K562 (cell line): Measurements from ENCODE around the gene NKX6-2. TPM values are rescaled to one million over a fixed set of nuclear protein-coding genes. Genes with fewer than 3 reads are reported as not detected.

Experiments
- ATAC-seq: fragments of 200-7000 bp; cut with Tn5 transposase; 3 replicates; pipeline ENCODE4 v1.9.1; 2020; ENCODE audit warnings: moderate library complexity
- BruUV-seq: library from RNA; stranded (reverse); fragments of 400-500 nt; replicated peaks from 2 replicates; lab custom pipeline; 2021; lab: Mats Ljungman, UMichigan
- CTCF ChIA-PET: fragments of 300-600 bp; formaldehyde crosslinking; extraction: SDS; loops from one replicate; lab custom pipeline; 2021; ENCODE audit warnings: low intra/inter-chr PET ratio; lab: Yijun Ruan, JAX
- POLR2A ChIA-PET: fragments of 300-600, 350-650 bp; sonication (Branson Sonifier 250); formaldehyde crosslinking; extraction: SDS; loops from one replicate; lab custom pipeline; 2021; ENCODE audit warnings: antibody characterized with exemption, inconsistent platforms; lab: Yijun Ruan, JAX
- DNase-seq, 4 experiments: peaks; one replicate each; pipeline versions ENCODE4 v3.0.0 to v3.0.0-alpha.2; 2011 to 2018; ENCODE audit warnings: low spot score in 3 of 4, mixed read lengths in 3 of 4; ENCODE audit errors: extremely low read depth in 1 of 4
- FAIRE-seq: peaks from 2 replicates; lab custom pipeline; 2011; peaks lifted over from hg19 to GRCh38; lab: Jason Lieb, UNC
- H2AFZ ChIP-seq: 2 replicates; pipeline ENCODE4 v1.6.0; 2011; ENCODE audit warnings: low read depth, low read length, control low read depth, inconsistent platforms
- H3K27ac ChIP-seq: fragments of 200-600 bp; 3 replicates; pipeline ENCODE4 v1.8.0; 2011; ENCODE audit warnings: low read depth, mild to moderate bottlenecking, control low read depth, inconsistent platforms, low read length, moderate library complexity, mixed read lengths; ENCODE audit errors: extremely low read depth
- H3K27me3 ChIP-seq, 2 experiments: fragments of 300-600 bp in 1 of 2; 2 replicates in 1 of 2; 3 replicates in 1 of 2; pipeline versions ENCODE4 v1.6.0 to v1.8.0; 2011; ENCODE audit warnings: inconsistent platforms in 2 of 2, low read length in 2 of 2, mild to moderate bottlenecking in 1 of 2, mixed read lengths in 1 of 2, moderate library complexity in 1 of 2; ENCODE audit not compliant: control insufficient read depth in 2 of 2, insufficient read depth in 2 of 2
- H3K36me3 ChIP-seq: fragments of 300-600 bp; 3 replicates; pipeline ENCODE4 v1.8.0; 2011; ENCODE audit warnings: mild to moderate bottlenecking, low read length, inconsistent platforms; ENCODE audit not compliant: control insufficient read depth, insufficient read depth
- H3K4me1 ChIP-seq, 2 experiments: fragments of 200-600 bp in 1 of 2; replicated peaks in 1 of 2; 2 replicates in 1 of 2; 3 replicates in 1 of 2; pipeline versions ENCODE4 v1.5.1 to v1.8.0; 2011; ENCODE audit warnings: inconsistent platforms in 2 of 2, low read length in 2 of 2, mild to moderate bottlenecking in 1 of 2, mixed read lengths in 1 of 2, moderate library complexity in 1 of 2; ENCODE audit not compliant: control insufficient read depth in 2 of 2, insufficient read depth in 2 of 2
- H3K4me2 ChIP-seq: 2 replicates; pipeline ENCODE4 v1.6.1; 2011; ENCODE audit warnings: low read length, control low read depth, inconsistent platforms, mixed read lengths; ENCODE audit not compliant: insufficient read depth
- H3K4me3 ChIP-seq: fragments of 200-600 bp; sonication (generic), shearing (Covaris generic); 2 replicates; pipeline ENCODE4 v1.5.1; 2016; ENCODE audit warnings: control low read depth, inconsistent platforms
- H3K79me2 ChIP-seq: fragments of 200-600 bp; 3 replicates; pipeline ENCODE4 v1.8.0; 2011; ENCODE audit warnings: low read length, inconsistent platforms; ENCODE audit not compliant: control insufficient read depth, insufficient read depth
- H3K9ac ChIP-seq, 2 experiments: 2 replicates each; pipeline versions ENCODE4 v1.6.0 to v1.6.1; 2011; ENCODE audit warnings: low read depth in 2 of 2, low read length in 2 of 2, control low read depth in 1 of 2, inconsistent platforms in 1 of 2, mild to moderate bottlenecking in 1 of 2, mixed read lengths in 1 of 2; ENCODE audit not compliant: insufficient read depth in 1 of 2
- H3K9me1 ChIP-seq: one replicate; pipeline ENCODE4 v1.6.0; 2011; ENCODE audit warnings: inconsistent platforms, mild to moderate bottlenecking, low read length, moderate library complexity; ENCODE audit not compliant: control insufficient read depth, insufficient read depth
- H3K9me3 ChIP-seq: replicated peaks from 2 replicates; pipeline ENCODE4 v1.5.1; 2011; ENCODE audit warnings: low read depth, low read length, inconsistent platforms; ENCODE audit not compliant: control insufficient read depth, insufficient read depth
- H4K20me1 ChIP-seq: replicated peaks from 2 replicates; pipeline ENCODE4 v1.6.1; 2011; ENCODE audit warnings: low read length, inconsistent platforms, mixed read lengths; ENCODE audit not compliant: control insufficient read depth, insufficient read depth
- ARNT ChIP-seq, 2 experiments: fragments of 450-650 bp; IDR thresholded peaks; 2 replicates each; pipeline ENCODE4 v1.6.1; 2016; ENCODE audit warnings: mild to moderate bottlenecking in 1 of 2
- DNMT1 ChIP-seq: fragments of 450-650 bp; IDR thresholded peaks from 2 replicates; pipeline ENCODE4 v1.6.1; 2016; ENCODE audit warnings: antibody characterized with exemption, mild to moderate bottlenecking
- HMBOX1 ChIP-seq: sonication (generic); IDR thresholded peaks from 2 replicates; pipeline ENCODE4 v1.6.1; 2016
- HNRNPH1 ChIP-seq: fragments of 200-400 bp; formaldehyde crosslinking; optimal IDR thresholded peaks from 2 replicates; pipeline ENCODE3; 2017; ENCODE audit warnings: low read depth, mild to moderate bottlenecking, low read length, moderate library complexity
- KAT7 ChIP-seq: sonication (generic); formaldehyde crosslinking; IDR thresholded peaks from 2 replicates; pipeline ENCODE4 v1.8.0; 2022; ENCODE audit warnings: missing genetic modification reagents, mild to moderate bottlenecking, borderline replicate concordance
- KDM5B ChIP-seq: fragments of 200-600 bp; sonication (generic); IDR thresholded peaks from 2 replicates; pipeline ENCODE4 v1.6.1; 2012; ENCODE audit warnings: low read depth, mild to moderate bottlenecking, moderate library complexity, low read length, control low read depth, inconsistent platforms; ENCODE audit not compliant: insufficient replicate concordance
- MAFG ChIP-seq: fragments of 450-650 bp; conservative IDR thresholded peaks from 2 replicates; pipeline ENCODE4 v1.6.1; 2016; ENCODE audit warnings: missing genetic modification characterization, missing compliant biosample characterization
- MTA1 ChIP-seq: fragments of 450-650 bp; IDR thresholded peaks from 2 replicates; pipeline ENCODE4 v1.6.1; 2017; ENCODE audit warnings: borderline replicate concordance
- REST ChIP-seq, 2 experiments: fragments of 450-650 bp; formaldehyde crosslinking in 1 of 2; IDR thresholded peaks; 2 replicates each; pipeline versions ENCODE4 v1.4.0 to v1.6.1; 2014 to 2020; ENCODE audit warnings: mild to moderate bottlenecking in 2 of 2, borderline replicate concordance in 1 of 2, low read depth in 1 of 2
- ZBTB12 ChIP-seq: fragments of 250-450 bp; sonication (Bioruptor Pico); IDR thresholded peaks from 2 replicates; pipeline ENCODE4 v1.4.0; 2020
- ZNF644 ChIP-seq: fragments of 200-800 bp; sonication (Bioruptor generic); IDR thresholded peaks from 2 replicates; pipeline ENCODE4 v1.6.1; 2016; ENCODE audit warnings: low read depth, missing genetic modification characterization, missing compliant biosample characterization
- WGBS: fragments of 100-300 bp; shearing (Covaris generic); methylation state at CpG from one replicate; pipeline ENCODE4 v1.1.6; 2016; ENCODE audit warnings: low coverage, mixed read lengths; ENCODE audit not compliant: insufficient coverage; ENCODE audit errors: missing lambda C conversion rate; 5-methylcytosine and 5-hydroxymethylcytosine counted together
- in situ Hi-C: fragments of 300-500 bp; cut with MboI; formaldehyde crosslinking; loops from 4 replicates; pipeline ENCODE4 v1.15.0; 2018; ENCODE audit warnings: inconsistent platforms, mixed read lengths
- intact Hi-C: fragments of 100-400 bp; cut with micrococcal nuclease; formaldehyde crosslinking; loops from 2 replicates; pipeline ENCODE4 v1.14.2; 2022
- polyA plus RNA-seq, 8 experiments: library from polyadenylated mRNA; depleted of rRNA in 4 of 8; stranded (reverse) in 5 of 8; unstranded in 3 of 8; fragments of >200 nt; fragmentation: Nextera tagmentation in 2 of 8; fragmentation: Illumina TruSeq in 1 of 8; extraction: Ambion mirVana in 2 of 8; extraction: Trizol in 1 of 8; gene quantifications; 2 replicates each; pipeline versions ENCODE4 v1.2.1 to v1.2.3, GENCODE V29; 2011 to 2014; ENCODE audit warnings: inconsistent platforms in 1 of 8, missing spikeins in 1 of 8
- total RNA-seq, 7 experiments: library from RNA; depleted of rRNA in 6 of 7; stranded (reverse); fragments of >200 nt in 6 of 7; fragmentation: Illumina TruSeq in 2 of 7; extraction: Trizol in 2 of 7; gene quantifications; 2 replicates each; pipeline versions ENCODE4 v1.2.1 to v1.2.3, GENCODE V29; 2011 to 2021; ENCODE audit warnings: low replicate concordance in 1 of 7

The NKX6-2 gene
- total and polyA plus RNA-seq, 9 of the 15 experiments (the other 6 are each of a cell fraction or from before 2014, with no cell fraction given): 1.0 to 1.6 TPM; not detected in 7

GRCh38 chr10:132744839-132745238 is 41.1 kb downstream of the NKX6-2 start:
- POLR2A ChIA-PET: no interaction called here

More at GRCh38 chr10:132744839-132745238, 41.1 kb downstream of the NKX6-2 start:
- no peak overlapping the region for H3K27ac ChIP-seq
- no peaks in the 10 kb centered on the region for H4K20me1 ChIP-seq
- CTCF ChIA-PET: no interaction called here
- no peak overlapping the region for H3K9ac ChIP-seq
- in situ Hi-C loops: no loop called here
- no peaks in the 10 kb centered on the region for H3K79me2 ChIP-seq
- H3K4me3 ChIP-seq: no peak overlapping the region
- no peak overlapping the region for H2AFZ ChIP-seq
- H3K9me3 ChIP-seq: no peaks in the 10 kb centered on the region
- DNase-seq (no peak), FAIRE-seq (no peak), ATAC-seq (no peak)
- WGBS: 48% methylated on average over 4 of the region's 19 CpGs
- no peak for TF ChIP-seq MTA1
- no peak for TF ChIP-seq HMBOX1
- no peak for TF ChIP-seq KAT7
- no peak for TF ChIP-seq KDM5B
- no peak for TF ChIP-seq ZBTB12 (CRISPR knock-in tag)
- no peak for TF ChIP-seq MAFG (tag)
- TF ChIP-seq REST (IDR thresholded peaks at IDR 0.05; ENCODE audit: borderline replicate concordance): no peak
- TF ChIP-seq REST (CRISPR knock-in tag; IDR thresholded peaks at IDR 0.05; ENCODE audit: low read depth): no peak
- no peak for TF ChIP-seq DNMT1
- no peak for TF ChIP-seq HNRNPH1
- TF ChIP-seq ARNT (IDR thresholded peaks at IDR 0.05): no peak
- TF ChIP-seq ZNF644 (tag): no peak
- intact Hi-C loops: no loop called here
- no peaks in the 10 kb centered on the region for H3K9me1 ChIP-seq
- no peak overlapping the region for H3K4me2 ChIP-seq
- no peaks in the 10 kb centered on the region for H3K36me3 ChIP-seq
- no peaks in the 10 kb centered on the region for H3K27me3 ChIP-seq
- peaks cover 0 to 5% of the 10 kb centered on the region in 2 experiments; a peak in 2 of 5 replicates for H3K4me1 ChIP-seq
- no TSS peak for BruUV-seq
